OCI-LY1 (cell line): ENCODE results near the gene KIRREL3.

Experiments
- H2AFZ ChIP-seq: fragments of 200-600 bp; sonication (generic), shearing (Covaris generic); 2 replicates; pipeline ENCODE4 v1.6.0; 2014; ENCODE audit warnings: antibody characterized with exemption, mild to moderate bottlenecking, low read length
- H3F3A ChIP-seq: fragments of 200-600 bp; sonication (generic), shearing (Covaris generic); 2 replicates; pipeline ENCODE4 v1.6.0; 2014; ENCODE audit warnings: mild to moderate bottlenecking, antibody characterized with exemption, low read length, moderate library complexity; ENCODE audit not compliant: insufficient read depth
- H3K27ac ChIP-seq: fragments of 200-600 bp; sonication (generic); 2 replicates; pipeline ENCODE4 v1.5.1; 2014; ENCODE audit warnings: low read length, mixed run types, mild to moderate bottlenecking, low read depth; ENCODE audit not compliant: poor library complexity, severe bottlenecking
- H3K27me3 ChIP-seq: fragments of 200-600 bp; sonication (generic); 2 replicates; pipeline ENCODE4 v1.6.0; 2014; ENCODE audit warnings: antibody characterized with exemption, mild to moderate bottlenecking, low read length, moderate library complexity; ENCODE audit not compliant: insufficient read depth
- H3K36me3 ChIP-seq: fragments of 200-600 bp; sonication (generic); 2 replicates; pipeline ENCODE4 v1.6.1; 2014; ENCODE audit warnings: mild to moderate bottlenecking, antibody characterized with exemption, low read length, moderate library complexity, mixed read lengths; ENCODE audit not compliant: insufficient read depth
- H3K4me1 ChIP-seq: fragments of 200-600 bp; sonication (generic); 2 replicates; pipeline ENCODE4 v1.5.1; 2014; ENCODE audit warnings: mild to moderate bottlenecking, low read length, moderate library complexity; ENCODE audit not compliant: insufficient read depth, severe bottlenecking
- H3K4me2 ChIP-seq: fragments of 200-600 bp; sonication (generic), shearing (Covaris generic); 2 replicates; pipeline ENCODE4 v1.6.1; 2014; ENCODE audit warnings: low read length
- H3K4me3 ChIP-seq: fragments of 200-600 bp; sonication (generic); 2 replicates; pipeline ENCODE4 v1.5.1; 2014; ENCODE audit warnings: low read length, low read depth, mild to moderate bottlenecking, mixed read lengths; ENCODE audit not compliant: poor library complexity, severe bottlenecking
- H3K79me2 ChIP-seq: fragments of 200-600 bp; shearing (Covaris generic); 2 replicates; pipeline ENCODE4 v1.6.1; 2016; ENCODE audit warnings: mixed run types, low read length, mixed read lengths; ENCODE audit not compliant: insufficient read depth
- H3K9ac ChIP-seq: fragments of 200-600 bp; sonication (generic), shearing (Covaris generic); 2 replicates; pipeline ENCODE4 v1.6.1; 2014; ENCODE audit warnings: mild to moderate bottlenecking, low read length, mixed read lengths
- H3K9me2 ChIP-seq: fragments of 200-600 bp; sonication (generic), shearing (Covaris generic); 2 replicates; pipeline ENCODE4 v1.6.1; 2014; ENCODE audit warnings: low read depth, mild to moderate bottlenecking, low read length, mixed read lengths
- H3K9me3 ChIP-seq: fragments of 200-600 bp; shearing (Covaris generic); 2 replicates; pipeline ENCODE4 v1.6.1; 2014; ENCODE audit warnings: low read length, mixed read lengths
- H4K20me1 ChIP-seq: fragments of 200-600 bp; sonication (generic), shearing (Covaris generic); 2 replicates; pipeline ENCODE4 v1.6.0; 2016; ENCODE audit warnings: mild to moderate bottlenecking, low read length; ENCODE audit not compliant: insufficient read depth
- EZH2 ChIP-seq: fragments of 200-600 bp; sonication (generic), shearing (Covaris generic); IDR thresholded peaks from 2 replicates; pipeline ENCODE4 v1.8.0; 2017; ENCODE audit warnings: borderline replicate concordance, mixed run types, mild to moderate bottlenecking, antibody characterized with exemption, low read length, moderate library complexity, mixed read lengths
- TF ChIP-seq, protein P1 (sequence below): fragments of 200-600 bp; sonication (generic), shearing (Covaris generic); IDR thresholded peaks from 2 replicates; pipeline ENCODE4 v1.5.1; 2017; ENCODE audit warnings: mild to moderate bottlenecking, antibody characterized with exemption, low read length, moderate library complexity, mixed read lengths

Gene KIRREL3

DNA sequence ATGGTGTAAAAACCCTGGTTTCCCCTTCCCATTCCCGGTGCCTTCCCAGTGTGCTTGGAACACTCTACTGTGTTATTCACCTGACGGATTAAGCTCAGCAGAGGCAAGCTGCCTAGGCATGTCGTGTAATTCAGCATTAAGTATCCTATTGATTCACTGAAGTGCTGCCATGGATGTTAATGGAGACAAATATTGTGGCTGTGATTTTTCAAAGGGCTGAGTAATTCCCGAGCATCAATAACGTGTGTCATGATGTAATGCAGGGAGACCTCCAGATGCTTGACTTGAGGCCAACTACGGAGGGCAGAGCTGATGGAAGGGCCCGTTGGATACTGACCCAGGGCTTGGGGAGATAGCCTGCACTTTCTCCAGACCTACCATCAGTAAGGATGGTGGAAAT lies 376.1 kb downstream of the KIRREL3 start:
- no peak overlapping the region for H3K4me3 ChIP-seq
- no peaks in the 10 kb centered on the region for H3K9me2 ChIP-seq
- no peak for TF ChIP-seq EZH2
- TF ChIP-seq, protein P1, sequence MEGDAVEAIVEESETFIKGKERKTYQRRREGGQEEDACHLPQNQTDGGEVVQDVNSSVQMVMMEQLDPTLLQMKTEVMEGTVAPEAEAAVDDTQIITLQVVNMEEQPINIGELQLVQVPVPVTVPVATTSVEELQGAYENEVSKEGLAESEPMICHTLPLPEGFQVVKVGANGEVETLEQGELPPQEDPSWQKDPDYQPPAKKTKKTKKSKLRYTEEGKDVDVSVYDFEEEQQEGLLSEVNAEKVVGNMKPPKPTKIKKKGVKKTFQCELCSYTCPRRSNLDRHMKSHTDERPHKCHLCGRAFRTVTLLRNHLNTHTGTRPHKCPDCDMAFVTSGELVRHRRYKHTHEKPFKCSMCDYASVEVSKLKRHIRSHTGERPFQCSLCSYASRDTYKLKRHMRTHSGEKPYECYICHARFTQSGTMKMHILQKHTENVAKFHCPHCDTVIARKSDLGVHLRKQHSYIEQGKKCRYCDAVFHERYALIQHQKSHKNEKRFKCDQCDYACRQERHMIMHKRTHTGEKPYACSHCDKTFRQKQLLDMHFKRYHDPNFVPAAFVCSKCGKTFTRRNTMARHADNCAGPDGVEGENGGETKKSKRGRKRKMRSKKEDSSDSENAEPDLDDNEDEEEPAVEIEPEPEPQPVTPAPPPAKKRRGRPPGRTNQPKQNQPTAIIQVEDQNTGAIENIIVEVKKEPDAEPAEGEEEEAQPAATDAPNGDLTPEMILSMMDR: no peak
- H3K4me2 ChIP-seq: no peak overlapping the region
- no peak overlapping the region for H3K27ac ChIP-seq
- H3K9ac ChIP-seq: no peak overlapping the region
- H3K4me1 ChIP-seq: no peaks in the 10 kb centered on the region
- no peak overlapping the region for H2AFZ ChIP-seq
- H3K9me3 ChIP-seq: no peaks in the 10 kb centered on the region
- no peaks in the 10 kb centered on the region for H4K20me1 ChIP-seq
- no peaks in the 10 kb centered on the region for H3K79me2 ChIP-seq
- H3F3A ChIP-seq: no peaks in the 10 kb centered on the region
- no peaks in the 10 kb centered on the region for H3K36me3 ChIP-seq
- H3K27me3 ChIP-seq: no peaks in the 10 kb centered on the region

DNA sequence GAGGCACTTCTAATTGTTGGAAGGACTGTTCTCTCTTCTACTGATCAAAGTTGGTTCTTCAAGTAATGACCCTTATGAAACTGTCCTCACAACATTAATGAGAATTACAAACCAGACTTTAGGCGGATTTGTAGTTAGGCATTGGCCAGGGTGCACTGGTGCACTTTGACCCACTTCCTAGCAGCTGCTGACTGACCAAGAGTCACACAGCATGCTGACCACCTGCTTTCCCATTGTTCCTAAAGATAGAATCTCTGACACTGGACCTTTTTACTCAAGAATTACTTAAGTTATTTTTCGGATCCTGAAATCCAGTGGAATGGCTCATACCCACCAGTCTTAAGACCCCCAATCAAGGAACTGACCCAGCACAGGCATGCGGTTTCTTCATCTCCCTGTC lies 381.1 kb downstream of the KIRREL3 start:
- Histone ChIP-seq H3K9ac (no peak overlapping the region), H3K36me3 (no peaks in the 10 kb centered on the region), H3K9me3 (no peaks in the 10 kb centered on the region), H2AFZ (no peak overlapping the region), H4K20me1 (no peaks in the 10 kb centered on the region), H3F3A (no peaks in the 10 kb centered on the region), H3K27ac (no peak overlapping the region), H3K9me2 (no peaks in the 10 kb centered on the region), H3K4me3 (no peak overlapping the region), H3K4me1 (no peaks in the 10 kb centered on the region), H3K4me2 (no peak overlapping the region), H3K27me3 (no peaks in the 10 kb centered on the region), H3K79me2 (no peaks in the 10 kb centered on the region)
- TF ChIP-seq EZH2: no peak

DNA sequence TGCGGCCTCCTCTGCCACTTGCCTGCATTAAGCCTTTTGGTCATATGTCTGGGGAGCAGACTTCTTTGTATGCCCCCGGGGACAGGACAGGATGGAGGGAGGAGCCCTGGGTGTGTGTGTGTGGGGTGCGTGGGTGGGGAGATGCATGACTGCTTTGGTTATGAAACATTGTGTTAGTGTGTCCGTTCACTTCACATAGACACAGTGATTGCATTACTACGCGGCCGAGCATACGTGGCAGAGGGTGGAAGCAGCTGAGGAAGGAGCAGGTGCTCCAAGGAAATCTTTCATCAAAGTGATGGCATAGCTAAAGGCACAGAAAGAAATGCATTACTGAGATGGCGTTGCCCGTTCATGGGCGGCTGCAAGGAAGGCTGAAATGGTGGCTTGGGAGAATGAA lies 384.7 kb downstream of the KIRREL3 start:
- Histone ChIP-seq H3K9me3 (no peaks in the 10 kb centered on the region), H3F3A (no peaks in the 10 kb centered on the region), H4K20me1 (no peaks in the 10 kb centered on the region), H3K79me2 (no peaks in the 10 kb centered on the region), H3K36me3 (no peaks in the 10 kb centered on the region), H3K9ac (no peak overlapping the region), H3K4me3 (no peak overlapping the region), H2AFZ (no peak overlapping the region), H3K27ac (no peak overlapping the region), H3K27me3 (no peaks in the 10 kb centered on the region), H3K9me2 (no peaks in the 10 kb centered on the region), H3K4me1 (no peaks in the 10 kb centered on the region), H3K4me2 (no peak overlapping the region)
- no peak for TF ChIP-seq EZH2
- TF ChIP-seq, protein P1: no peak

DNA sequence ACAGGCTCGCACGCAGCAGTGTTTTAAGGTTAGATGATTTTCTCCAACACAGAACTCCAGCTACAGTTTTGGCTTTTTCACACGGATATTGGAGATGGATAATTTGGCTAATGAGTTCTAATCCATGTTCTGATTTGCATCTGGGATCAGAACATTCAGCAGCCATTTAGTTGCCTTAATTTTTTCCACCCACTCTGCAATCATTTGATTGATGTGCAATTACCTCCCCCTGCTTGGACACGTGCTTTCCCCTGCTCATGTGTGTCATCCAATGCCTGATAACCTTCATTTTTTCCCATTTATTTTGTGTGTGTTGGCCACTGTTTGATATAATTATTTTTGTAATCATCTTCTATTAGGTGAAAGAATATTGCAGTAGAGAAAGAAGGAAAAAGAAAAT lies 387.3 kb downstream of the KIRREL3 start:
- Histone ChIP-seq H3K4me3 (no peak overlapping the region), H3K9me3 (no peaks in the 10 kb centered on the region), H3K79me2 (no peaks in the 10 kb centered on the region), H3K4me1 (no peaks in the 10 kb centered on the region), H3K4me2 (no peak overlapping the region), H3K9me2 (no peaks in the 10 kb centered on the region), H4K20me1 (no peaks in the 10 kb centered on the region), H3K27ac (no peak overlapping the region), H2AFZ (no peak overlapping the region), H3F3A (no peaks in the 10 kb centered on the region), H3K36me3 (no peaks in the 10 kb centered on the region), H3K9ac (no peak overlapping the region), H3K27me3 (no peaks in the 10 kb centered on the region)
- TF ChIP-seq, protein P1: no peak
- TF ChIP-seq EZH2: no peak
